Esophagus mucosa (tissue), 1 donor: Measurements from ENCODE around the gene NME3. TPM values are rescaled to one million over a fixed set of nuclear protein-coding genes. Genes with fewer than 3 reads are reported as not detected.
A peak's percentile ranks its signal among the peaks of the same experiment; 100 is the strongest.
"Not testable (repeated sequence)": the region's sequence is repeated elsewhere in the genome, so short reads cannot be mapped to it uniquely, and the experiment has no call there.

Experiments used
- ATAC-seq: fragments of 200-7000 bp; cut with Tn5 transposase; one replicate; pipeline ENCODE4 v1.9.1; 2020
- total RNA-seq: library from RNA; stranded (reverse); gene quantifications from one replicate; pipeline ENCODE4 v1.2.4, GENCODE V29; 2023
- donor health status: DM: yes; HTN: yes; CAD: no.

The NME3 gene
- total RNA-seq, result 29.6 TPM

DNA sequence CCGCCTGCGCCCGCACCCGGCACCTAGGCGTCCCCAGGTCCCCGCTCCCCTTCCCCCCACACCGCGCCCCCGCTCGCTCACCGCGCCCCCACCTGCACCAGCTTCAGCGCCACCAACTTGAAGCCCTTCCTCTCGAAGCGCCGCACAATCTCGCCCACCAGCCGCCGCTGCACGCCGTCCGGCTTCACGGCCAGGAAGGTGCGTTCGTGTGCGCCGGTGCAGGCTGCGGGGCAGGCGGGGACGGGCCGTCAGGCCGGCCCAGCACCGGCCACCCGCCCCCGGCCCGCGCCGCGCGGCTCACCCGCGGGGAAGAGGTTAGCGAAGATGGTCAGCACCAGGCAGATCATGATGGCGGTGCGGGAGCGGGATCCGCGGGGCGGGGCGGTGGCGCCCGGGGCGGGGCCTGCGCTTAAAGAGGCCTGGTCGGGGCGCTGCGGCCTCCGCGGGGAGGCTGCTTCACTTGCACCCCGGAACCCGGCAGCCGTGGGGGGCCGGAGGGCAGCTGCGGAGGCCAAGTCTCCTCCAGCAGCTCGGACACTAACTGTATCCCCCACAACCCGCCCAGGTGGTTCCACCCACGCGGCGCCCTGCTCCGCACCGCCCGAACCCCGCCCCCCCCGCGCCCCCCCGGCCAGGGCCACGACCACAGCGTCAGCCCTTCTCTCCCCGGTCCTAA lies at the start of gene NME3:
NME3 (minus strand) TSS at position 356 of the 676 bp plus-strand sequence; CDS start at position 347, 9 bp downstream.
- ATAC-seq, result peak; percentile 26

- no peak for ATAC-seq
These were observed 49.6 kb upstream of the NME3 start for GRCh38 chr16:1820946-1821290.

DNA sequence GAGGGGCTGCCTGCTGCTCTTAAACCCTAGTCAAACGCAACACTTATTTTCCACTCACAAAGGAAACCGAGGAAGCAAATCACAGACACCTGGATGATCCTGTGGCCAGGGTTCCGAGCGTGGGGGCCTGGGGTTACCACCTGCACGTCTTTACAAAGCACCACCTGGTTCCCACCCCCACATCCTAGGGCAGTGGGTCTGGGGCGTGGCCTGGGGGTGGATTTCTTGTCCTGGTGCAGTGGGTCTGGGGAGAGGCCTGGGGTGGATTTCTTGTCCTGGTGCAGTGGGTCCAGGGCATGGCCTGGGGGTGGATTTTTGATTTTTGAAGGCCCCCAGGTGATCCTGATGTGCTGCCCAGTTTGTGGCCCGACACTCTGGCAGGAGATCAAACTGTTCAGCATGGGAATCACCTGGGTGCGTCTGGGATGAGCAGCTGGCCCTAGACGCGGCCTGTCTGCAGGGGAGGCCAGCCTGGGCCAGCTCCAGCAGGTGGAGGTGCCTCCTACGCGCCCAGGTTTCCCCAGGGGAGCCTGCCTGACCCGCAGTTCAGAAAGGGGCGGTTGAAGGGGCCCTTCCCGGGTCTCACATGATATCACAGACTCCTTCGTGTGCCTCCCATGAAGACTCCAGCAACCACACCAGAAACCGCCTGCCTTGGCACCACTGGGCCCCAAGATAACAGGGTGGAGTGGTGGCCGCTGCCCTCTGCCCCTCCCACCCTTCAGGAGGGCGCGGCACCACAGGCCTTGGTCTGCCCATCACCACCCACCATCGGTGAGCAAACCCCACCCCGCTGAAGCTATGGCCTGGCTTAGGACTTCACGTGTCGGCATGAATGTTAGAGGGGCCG lies 49.0 kb upstream of the NME3 start:
- no peak for ATAC-seq

- no peak for ATAC-seq
These were observed 48.3 kb upstream of the NME3 start for GRCh38 chr16:1819611-1820010.

DNA sequence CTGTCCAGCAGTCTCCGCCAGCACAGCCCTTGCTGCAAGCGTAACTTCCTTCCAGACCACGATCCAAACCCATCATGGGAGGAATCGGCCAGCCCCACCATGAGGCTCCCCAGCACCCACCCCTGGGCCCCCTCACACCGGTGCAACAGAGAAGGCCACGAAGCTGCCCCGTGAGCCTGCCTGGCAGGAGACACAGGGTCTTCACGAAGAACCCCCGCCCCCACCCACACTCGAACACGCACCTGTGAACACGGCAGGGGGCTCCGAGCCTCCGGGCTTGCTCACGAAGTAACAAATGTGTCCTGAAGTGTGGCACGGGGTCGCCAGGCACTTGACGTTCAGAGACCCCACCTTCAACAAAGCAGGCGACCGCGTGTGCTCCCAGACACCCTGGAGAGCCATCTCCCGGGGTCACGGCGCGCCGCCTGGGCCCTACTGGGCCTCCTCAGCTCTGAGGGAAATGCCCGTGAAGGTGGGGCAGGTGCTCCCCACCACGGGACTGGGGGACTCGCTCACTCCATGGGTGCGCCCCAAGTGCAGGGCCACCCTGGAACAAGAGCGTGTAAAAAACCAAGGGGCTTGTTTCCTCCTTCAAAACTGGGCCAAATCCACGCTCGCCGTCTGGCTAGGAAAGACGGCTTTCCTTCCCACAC lies 47.7 kb upstream of the NME3 start:
- ATAC-seq, result no peak

DNA sequence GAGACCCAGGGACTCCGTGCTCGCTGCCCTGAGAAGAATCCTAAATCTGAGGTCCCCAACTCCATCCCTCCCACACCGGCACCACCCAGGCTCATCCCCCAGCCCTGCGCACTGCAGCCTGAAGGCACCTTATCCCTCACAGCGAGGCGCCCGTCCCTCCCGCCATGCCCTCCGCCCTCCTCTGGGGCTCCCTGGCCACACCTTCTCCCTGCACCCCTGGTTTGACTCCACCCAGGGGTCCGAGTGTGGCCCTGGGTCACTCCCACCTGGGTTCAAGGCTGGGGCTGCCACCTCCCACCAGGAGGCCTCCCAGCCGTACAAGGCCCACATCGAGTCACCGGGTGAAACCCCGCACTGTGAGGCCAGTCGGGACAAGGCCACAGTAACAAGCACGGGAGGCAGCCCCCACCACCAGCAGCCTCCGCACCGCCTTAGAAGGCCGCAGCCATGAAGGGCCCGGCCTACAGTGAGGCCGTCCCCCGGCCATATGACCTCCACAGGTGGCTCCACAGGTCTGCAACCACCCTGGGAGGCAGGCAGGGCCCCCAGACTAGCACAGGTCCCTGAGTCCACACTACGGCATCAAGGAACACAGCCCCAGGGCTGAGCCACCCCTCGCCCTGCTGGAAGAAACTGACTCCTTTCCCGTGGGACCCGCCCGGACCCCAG lies 47.0 kb upstream of the NME3 start:
- ATAC-seq, result no peak

- no peak for ATAC-seq
These were observed 46.4 kb upstream of the NME3 start for GRCh38 chr16:1817716-1818115.

- ATAC-seq, result no peak
These were observed 45.9 kb upstream of the NME3 start for GRCh38 chr16:1817276-1817589.

DNA sequence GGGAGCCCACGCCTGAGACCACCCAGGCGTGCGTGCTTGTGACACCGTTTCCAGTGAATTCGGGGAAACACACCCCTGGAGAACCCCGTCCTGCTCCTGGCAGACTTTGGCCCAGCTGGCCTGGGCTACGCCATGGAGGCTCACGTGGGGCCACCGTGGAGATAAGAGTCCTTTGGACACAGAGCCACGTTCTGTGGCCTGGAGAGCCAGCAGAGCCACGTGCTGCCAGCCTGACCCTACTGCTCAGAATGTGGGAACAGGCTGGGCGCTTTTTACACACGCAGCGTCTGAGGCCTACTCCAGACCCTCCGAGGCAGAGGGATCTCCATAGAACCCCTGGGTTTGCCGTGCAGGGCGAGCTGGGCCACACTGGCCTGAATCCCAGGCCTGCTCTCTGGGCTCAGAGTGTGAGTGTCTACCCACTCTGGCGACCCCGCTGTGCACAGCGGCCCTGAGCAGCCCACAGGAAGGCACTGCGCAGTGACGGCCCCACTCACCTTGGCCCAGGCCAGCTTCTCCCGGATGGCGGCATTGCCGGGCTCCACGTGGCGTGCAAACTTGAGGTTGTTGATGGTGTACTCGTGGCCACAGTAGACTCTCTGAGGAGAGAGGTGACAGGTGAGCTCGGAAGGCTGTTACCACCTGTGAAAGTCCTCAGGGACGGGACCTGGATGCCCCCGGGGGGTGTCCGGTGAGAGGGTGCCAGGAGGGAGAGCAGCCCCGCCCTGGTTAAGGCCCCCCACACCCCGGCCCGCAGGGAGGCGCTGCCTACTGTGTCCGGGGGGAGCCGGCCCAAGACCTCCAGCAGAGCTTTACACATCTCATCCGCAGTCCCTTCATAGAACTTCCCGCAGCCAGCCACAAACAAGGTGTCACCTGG lies 45.3 kb upstream of the NME3 start:
- no peak for ATAC-seq

- no peak for ATAC-seq
These were observed 44.1 kb upstream of the NME3 start for GRCh38 chr16:1815461-1815860.

- ATAC-seq, result peak; percentile 72
These were observed 41.4 kb upstream of the NME3 start for GRCh38 chr16:1812732-1813163.

DNA sequence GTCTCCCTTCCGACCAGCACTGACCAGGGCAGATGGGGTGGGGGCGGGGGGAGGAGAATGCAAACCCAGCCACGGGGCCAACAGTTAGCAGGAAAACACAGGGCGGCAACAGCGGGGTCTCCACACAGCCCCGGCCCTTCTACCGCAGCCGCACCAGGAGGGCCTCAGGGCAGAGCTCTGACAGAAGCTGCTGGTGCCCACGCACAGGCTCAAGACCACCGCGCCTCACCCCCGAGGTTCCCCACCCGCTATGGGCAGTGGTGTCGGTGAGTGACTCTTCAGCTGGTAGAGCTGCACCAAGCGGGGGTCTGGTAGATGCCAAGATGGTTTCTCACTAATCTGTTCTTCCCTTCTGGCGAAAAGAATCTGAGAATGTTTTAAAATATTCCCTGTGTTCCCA lies 39.2 kb upstream of the NME3 start:
- no peak for ATAC-seq

DNA sequence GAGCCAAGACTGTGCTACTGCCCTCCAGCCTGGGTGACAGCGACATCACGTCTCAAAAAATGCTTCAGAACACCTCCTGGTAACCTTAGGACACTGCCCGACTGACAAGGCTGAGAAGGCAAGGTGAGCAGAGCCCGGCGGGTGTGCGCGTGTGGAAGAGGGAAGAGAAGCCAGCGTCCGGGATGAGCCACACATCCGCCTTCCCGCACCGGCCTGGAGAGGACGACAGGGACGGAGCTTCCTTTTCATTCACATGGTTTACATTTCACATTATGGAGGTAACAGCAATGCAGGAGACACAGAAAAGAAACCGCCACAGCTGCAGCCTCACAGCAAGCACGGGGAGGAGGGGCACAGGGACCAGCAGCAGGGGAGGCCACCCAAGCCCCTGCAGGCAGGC lies 38.8 kb upstream of the NME3 start:
- ATAC-seq, result no peak

GRCh38 chr16:1809281-1809801 lies 38.0 kb upstream of the NME3 start:
- ATAC-seq, result peak; percentile 16

DNA sequence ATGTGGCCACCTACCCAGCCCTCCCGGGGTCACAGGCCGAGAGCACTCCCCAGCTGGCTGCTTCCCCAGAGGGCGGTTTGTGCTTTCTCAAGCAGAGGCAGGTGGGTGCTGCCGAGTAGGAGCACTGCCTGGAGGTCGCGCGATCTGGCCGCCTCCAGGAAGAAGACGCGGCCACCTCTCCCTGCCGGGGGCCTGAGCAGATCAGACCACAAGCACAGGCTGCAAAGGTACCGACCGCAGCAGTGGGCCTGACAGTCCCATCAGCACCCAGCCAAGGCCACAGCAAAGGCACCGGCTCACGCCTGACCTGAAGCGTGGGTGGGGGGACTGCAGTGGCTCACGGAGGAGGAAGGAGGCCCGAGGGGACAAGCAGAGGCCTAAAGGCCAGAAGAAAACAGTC lies 37.3 kb upstream of the NME3 start:
- no peak for ATAC-seq

DNA sequence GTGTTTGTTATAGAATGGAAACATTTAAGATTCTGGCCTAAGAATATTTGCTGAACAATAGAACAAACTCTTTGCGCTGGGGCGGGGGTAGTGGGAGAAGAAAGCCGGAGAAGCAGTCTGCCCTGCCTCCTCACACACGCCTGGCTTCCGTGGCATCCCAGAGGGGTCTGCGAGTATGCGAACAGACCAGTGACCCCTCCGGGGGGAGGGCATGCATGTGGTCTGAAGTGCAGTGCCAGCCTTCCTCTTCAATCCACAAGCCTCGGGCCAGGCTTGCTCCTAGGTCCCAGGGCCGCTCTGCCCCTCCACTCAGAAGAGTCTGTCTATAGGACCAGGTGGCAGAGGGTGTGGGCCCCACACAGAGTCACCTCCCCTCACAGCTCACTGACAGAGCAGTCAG lies 36.3 kb upstream of the NME3 start:
- no peak for ATAC-seq

- ATAC-seq, result no peak
These were observed 29.4 kb upstream of the NME3 start for GRCh38 chr16:1800701-1801100.

DNA sequence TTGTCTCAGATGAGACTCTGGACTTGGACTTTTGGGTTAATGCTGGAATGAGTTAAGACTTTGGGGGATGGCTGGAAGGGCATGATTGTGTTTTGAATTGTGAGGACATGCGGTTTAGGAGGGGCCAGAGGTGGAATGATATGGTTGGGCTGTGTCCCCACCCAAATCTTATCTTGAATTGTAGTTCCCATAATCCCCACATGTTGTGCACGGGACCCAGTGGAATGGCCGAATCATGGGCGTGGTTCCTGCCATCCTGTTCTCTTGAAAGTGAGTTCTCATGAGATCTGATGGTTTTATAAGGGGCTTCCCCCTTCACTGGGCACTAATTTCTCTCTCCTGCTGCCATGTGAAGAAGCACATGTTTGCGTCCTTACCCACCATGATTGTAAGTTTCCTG lies 27.9 kb upstream of the NME3 start:
- ATAC-seq, result not testable (repeated sequence)

DNA sequence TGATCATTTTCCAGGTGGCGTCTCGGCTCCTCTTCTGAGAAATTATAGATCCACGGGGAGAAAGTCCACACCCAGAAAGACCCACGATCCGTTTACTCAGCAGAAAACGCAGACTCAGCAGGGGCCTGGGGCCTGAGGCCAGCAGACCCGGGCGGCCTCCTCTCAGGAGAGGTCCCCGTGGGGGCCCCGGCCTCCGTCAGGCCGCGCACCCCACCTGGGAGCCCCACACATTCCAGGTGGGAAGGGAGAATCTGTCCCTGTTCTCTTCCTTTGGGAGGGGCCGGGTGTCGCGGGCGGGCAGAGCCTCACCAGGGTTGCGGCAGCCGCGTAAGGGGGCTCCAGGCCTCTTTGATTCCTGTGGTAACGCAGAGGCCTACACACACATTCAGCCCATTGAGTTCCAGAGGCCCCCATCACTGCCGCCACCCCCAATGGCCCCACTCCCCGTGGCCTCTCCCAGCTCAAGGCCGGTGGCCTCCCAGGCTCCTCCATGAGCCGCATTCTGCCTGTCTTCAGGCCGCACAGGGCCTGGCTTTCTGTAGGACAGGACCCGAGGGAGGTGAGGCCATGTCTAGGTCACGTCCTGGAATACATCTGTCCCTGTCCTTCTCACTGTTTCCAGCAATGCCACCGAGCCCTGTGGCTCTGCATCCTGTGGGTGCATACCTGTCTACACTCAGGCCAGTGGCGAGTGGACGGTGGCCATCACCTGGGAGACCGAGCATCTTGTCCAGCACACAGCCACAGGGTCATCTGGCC lies 23.7 kb upstream of the NME3 start:
- no peak for ATAC-seq

DNA sequence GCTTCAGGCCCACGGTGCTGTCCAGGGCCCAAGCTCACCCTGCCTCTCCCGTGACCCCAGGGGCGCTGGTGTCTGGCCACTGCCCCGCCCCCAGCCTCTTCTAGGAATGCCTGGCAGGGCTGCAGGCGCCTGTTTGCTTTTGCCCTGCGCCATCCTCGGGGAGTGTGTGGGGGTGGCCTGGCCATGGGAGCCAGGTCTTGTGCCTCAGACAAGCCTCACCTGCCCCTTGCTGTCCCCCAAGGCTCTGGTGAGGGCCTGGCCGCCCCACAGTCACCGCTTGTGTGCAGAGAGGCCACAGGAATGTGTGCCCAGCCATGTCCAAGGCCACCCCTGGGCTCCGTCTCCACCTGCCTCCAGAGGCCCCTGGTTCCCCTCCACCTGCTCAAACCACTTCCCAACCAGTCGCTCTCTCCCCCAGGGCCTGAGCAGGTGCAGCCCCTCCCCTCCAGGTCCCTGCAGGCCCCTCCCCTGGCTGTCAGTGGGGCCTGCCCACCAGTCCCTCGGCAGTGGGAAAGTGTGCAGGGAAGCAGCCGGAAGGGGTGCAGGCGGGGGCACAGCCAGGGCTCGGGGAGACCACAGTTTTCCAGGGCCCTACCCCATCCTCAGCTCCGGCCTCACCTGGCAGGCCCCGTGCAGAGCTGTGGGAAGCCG lies 23.0 kb upstream of the NME3 start:
- peak; percentile 2 for ATAC-seq
